Fibroblast of upper back skin (primary cell): Measurements from ENCODE around the gene DHX34.
"Not testable (repeated sequence)": the region's sequence is repeated elsewhere in the genome, so short reads cannot be mapped to it uniquely, and the experiment has no call there.

Experiments
- DNase-seq: peaks from one replicate; pipeline ENCODE4 v3.0.0-alpha.2; 2013

The DHX34 gene

GRCh38 chr19:47324502-47324901 is 24.6 kb upstream of the DHX34 start:
- DNase-seq: no peak

DNA sequence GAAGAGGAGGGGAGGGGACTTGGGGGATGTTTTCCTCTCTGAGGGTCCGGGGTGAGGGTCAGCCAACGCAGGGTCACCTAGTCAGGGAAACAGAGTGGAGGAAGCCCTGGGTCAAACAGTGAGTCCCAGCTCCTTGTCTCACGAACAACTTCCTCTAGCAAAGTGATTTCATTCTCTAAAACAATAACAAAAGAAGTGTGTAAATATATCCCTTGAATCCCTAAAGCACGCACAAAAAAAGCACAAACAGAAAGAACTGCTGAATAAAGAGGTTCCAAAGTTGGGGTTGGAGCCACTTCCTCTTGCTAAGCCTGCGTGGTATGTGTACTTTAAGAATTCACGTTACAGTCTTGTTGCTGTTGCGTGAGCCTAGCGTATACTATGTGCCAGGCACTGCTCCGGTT is 18.6 kb upstream of the DHX34 start:
- DNase-seq: no peak

DNA sequence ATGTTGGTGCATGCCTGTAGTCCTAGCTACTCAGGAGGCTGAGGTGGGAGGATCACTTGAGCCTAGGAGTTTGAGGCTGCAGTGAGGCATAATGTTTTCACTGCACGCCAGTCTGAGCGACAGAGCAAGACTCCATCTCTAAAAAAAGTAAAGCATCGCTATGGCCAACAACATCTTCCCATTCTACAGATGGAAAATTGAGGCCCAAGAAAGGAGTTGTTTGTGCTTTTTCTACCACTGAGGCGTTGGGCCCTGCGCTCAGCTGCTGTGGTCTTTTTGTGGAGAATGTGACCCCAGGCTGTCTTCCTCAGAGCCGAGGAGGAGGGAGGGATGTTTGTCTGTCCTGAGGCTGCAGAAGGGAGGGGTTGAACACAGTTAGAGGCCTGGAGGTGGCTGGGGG is 17.6 kb upstream of the DHX34 start:
- DNase-seq: no peak

- DNase-seq: no peak
These were observed 17.1 kb upstream of the DHX34 start, which contains the start of gene C5AR2 for GRCh38 chr19:47331931-47332547. TSS of gene C5AR2 (plus strand) at chr19:47332175. CDS start at chr19:47340800, 8,625 bp downstream.

DNA sequence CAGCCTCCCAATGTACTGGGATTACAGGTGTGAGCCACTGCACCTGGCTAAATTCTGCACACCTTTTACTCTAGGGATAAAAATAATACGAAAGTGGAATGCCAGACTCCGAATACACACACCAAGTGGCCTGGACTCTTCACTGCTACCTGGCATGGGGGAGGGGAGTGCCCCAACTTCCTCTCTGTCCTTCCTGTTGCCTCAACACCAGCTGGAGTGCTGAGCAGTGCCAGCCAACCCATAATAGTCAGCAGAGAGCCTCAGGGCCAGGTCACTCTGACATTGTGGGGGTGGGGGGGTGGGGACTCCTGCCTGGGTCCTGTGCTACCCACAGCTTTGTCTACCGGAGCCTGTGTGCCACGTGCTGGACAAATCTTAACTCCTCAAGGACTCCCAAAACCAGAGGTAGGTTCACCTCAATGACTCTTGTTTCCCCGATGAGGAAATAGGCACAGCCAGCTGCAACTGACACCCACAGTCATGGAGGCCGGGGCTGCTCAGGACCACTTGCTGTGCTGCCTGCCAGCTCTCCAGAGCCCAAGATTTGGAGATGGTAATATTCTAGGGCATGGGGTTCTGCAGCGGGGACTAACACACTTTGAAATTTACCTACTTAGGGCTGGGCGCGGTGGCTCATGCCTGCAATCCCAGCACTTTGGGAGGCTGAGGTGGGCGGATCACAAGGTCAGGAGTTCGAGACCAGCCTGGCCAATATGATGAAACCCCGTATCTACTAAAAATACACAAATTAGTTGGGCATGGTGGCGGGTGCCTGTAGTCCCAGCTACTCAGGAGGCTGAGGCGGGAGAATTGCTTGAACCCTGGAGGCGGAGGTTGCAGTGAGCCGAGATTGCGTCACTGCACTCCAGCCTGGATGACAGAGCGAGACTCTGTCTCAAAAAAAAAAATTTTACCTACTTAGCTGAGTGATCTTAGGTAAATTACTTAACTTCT is 12.1 kb upstream of the DHX34 start:
- DNase-seq: not testable (repeated sequence)

GRCh38 chr19:47339196-47339880 is 9.8 kb upstream of the DHX34 start:
- no peak for DNase-seq

DNA sequence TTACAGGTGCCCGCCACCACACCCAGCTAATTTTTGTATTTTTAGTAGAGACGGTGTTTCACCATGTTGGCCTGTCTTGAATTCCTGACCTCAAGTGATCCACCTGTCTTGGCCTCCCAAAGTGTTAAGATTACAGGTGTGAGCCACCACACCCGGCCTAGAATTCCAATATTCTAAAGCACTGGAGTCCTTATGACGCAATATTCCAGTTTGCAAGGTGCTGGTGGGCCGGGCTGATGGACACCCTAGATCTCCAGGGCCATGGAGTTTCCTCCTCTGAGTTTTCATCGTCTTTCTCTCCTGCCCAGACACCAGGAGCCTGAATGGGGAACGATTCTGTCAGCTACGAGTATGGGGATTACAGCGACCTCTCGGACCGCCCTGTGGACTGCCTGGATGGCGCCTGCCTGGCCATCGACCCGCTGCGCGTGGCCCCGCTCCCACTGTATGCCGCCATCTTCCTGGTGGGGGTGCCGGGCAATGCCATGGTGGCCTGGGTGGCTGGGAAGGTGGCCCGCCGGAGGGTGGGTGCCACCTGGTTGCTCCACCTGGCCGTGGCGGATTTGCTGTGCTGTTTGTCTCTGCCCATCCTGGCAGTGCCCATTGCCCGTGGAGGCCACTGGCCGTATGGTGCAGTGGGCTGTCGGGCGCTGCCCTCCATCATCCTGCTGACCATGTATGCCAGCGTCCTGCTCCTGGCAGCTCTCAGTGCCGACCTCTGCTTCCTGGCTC is 8.5 kb upstream of the DHX34 start:
- DNase-seq: no peak

DNA sequence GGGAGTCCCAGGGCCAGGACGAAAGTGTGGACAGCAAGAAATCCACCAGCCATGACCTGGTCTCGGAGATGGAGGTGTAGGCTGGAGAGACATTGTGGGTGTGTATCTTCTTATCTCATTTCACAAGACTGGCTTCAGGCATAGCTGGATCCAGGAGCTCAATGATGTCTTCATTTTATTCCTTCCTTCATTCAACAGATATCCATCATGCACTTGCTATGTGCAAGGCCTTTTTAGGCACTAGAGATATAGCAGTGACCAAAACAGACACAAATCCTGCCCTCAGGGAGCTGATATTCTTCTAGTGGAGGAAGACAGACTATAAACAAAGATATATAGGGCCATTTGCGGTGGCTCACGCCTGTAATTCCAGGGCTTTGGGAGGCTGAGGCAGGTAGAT is 7.4 kb upstream of the DHX34 start:
- DNase-seq: no peak

DNA sequence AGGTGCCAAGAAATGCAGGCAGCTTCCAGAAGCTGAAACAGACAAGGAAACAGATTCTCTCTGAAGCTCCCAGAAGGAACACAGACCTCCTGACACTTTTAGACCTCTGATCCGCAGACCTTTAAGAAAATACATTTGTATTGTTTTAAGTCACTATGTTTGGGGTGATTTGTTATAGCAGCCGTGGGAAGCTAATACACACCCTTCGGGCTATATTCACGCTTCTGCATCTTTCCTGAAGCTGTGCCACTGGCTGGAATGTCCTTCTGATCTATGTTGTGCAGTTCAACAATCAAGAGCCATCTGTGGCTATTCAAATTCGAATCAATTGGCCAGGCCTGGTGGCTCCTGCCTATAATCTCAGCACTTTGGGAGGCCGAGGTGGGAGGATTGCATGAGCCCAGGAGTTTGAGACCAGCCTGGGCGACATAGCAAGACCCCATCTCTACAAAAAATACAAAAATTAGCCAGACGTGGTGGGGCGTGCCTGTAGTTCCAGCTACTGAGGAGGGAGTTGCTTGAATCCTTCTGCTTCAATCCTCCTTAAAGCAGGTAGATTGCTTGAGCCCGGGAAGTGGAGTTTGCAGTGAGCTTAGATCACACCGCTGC is 5.8 kb upstream of the DHX34 start:
- no peak for DNase-seq

- DNase-seq: no peak
These were observed 4.7 kb upstream of the DHX34 start for GRCh38 chr19:47344425-47344824.

- DNase-seq: not testable (repeated sequence)
These were observed 3.1 kb upstream of the DHX34 start for GRCh38 chr19:47346024-47346423.

DNA sequence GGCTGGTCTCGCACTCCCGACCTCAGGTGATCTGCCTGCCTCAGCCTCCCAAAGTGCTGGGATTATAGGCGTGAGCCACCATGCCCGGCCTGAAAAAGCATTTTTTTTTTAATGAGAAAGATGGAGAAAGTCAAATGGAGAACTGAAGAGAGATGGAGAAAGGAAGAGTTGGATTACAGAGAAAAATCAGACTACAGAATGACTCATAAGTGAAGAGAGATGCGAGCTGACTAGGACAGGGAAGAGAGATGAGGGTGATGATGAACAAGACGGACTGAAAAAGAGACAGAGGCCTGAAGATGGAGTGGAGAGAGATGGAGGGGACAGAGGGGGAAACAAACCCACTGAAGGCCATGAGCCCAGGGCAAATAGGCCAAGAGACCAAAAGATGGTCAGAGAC is 1.5 kb downstream of the DHX34 start:
- DNase-seq: no peak

- DNase-seq: peak; percentile 9
These were observed 2.4 kb downstream of the DHX34 start for GRCh38 chr19:47351548-47351947.

GRCh38 chr19:47352095-47352494 is 3.0 kb downstream of the DHX34 start:
- no peak for DNase-seq

DNA sequence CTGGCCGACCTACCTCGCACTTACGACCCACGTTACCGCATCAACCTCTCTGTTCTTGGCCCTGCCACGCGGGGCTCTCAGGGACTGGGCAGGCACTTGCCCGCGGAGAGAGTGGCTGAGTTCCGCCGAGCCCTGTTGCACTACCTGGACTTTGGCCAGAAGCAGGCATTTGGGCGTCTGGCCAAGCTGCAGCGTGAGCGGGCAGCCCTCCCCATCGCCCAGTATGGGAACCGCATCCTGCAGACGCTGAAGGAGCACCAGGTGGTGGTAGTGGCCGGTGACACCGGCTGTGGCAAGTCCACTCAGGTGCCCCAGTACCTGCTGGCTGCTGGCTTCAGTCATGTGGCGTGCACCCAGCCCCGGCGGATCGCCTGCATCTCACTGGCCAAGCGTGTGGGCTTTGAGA is 4.2 kb downstream of the DHX34 start:
- no peak for DNase-seq

DNA sequence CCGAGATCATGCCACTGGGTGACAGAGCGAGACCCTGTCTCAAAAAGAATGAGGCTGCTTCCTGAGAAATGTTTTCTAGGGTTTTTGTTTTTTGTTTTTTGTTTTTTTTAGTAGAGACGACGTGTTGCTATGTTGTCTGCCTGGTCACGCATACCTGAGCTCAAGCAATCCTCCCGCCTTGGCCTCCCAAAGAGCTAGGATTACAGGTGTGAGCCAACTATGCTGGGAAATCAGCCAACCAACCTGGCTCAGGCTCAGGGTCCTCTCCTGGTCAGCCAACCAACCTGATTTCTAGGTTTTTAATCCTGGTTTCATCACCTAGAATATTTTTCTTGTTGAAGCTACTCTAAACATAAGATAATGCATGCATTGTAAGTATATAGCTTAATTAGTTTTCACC is 7.8 kb downstream of the DHX34 start:
- no peak for DNase-seq

DNA sequence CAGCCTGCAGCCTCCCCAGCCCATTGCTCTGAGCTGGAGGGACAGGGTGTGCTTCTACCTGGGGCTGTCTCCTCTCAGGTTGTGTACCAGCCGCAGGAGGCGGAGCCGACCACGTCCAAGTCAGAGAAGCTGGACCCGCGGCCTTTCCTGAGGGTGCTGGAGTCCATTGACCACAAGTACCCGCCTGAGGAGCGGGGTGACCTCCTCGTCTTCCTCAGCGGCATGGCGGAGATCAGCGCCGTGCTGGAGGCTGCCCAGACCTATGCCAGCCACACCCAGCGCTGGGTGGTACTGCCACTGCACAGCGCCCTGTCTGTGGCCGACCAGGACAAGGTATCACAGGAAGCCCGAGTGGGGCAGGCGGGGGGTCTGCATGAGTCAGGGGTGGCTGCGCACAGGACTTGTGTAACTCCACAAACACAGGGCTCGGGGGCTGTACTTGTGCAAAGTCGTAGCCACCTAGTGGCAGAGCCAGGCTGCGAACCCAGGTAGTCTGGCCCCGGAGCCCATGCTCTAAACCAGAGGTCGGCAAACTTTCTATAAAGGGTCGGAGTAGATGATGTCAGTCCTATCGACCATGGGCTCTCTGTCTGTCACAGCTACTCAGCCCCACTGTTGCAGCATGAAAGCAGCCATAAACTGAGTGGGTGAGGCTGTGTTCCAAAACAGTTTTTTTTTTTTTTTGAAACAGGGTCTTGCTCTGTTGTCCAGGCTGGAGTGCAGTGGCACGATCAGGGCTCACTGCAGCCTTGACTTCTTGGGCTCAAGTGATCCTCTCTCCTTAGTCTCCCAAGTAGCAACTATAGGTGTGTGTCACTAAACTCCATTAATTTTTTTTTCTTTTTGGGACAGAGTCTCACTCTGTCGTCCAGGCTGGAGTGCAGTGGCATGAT is 8.9 kb downstream of the DHX34 start:
- DNase-seq: no peak

GRCh38 chr19:47358936-47359335 is 9.8 kb downstream of the DHX34 start:
- DNase-seq: no peak

DNA sequence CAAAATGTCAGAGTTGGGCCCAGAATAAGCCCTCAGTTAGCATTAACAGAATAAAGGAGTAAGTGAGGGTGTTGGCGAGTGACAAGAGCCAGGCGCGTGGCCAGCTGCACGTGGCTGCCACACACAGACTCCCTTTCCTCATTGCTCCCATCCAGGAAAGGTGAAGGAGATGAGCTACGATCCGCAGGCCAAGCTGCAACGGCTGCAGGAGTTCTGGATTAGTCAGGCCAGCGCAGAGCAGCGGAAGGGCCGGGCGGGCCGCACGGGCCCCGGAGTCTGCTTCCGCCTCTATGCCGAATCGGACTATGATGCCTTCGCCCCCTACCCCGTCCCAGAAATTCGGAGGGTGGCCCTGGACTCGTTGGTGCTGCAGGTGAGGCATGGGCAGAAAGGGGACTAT is 13.2 kb downstream of the DHX34 start:
- DNase-seq: no peak

DNA sequence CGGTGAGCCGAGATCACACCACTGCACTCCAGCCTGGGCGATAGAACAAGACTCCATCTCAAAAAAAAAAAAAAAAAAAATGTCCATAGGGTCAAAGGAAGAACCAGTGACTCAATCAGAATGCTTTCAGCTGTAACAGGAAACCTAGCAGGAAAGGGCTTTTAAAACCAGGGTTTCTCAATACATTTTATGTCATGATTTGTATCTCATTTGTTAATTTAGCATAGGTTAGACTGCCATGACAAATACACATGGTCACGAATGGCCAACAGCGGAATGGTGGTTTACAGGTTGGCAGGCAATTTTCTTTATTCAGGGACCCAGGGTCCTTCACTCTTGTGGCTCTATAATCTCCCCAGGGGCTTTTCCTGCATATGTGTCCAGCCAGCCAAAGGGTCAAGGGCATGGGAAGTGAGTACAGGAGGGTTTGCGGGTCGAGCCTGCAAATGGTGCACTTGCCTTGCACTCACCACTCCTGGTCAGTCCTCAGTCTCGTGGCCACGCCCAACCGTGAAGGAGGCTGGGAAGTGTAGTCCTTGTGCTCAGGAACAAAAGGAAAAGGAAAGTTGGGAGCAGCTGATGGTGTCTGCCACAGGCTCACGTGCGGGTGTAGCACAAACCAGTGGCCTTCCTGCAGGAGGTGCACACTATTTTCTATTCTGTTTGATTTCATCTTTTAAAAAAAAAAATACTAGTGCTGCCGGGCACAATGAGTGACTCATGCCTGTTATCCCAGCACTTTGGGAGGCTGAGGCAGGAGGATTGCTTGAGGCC is 14.8 kb downstream of the DHX34 start:
- no peak for DNase-seq

- not testable (repeated sequence) for DNase-seq
These were observed 16.3 kb downstream of the DHX34 start for GRCh38 chr19:47365455-47365854.
